Measurements from ENCODE around the gene U2AF2. TPM values are rescaled to one million over a fixed set of nuclear protein-coding genes. Genes with fewer than 3 reads are reported as not detected.

The U2AF2 gene
- total and polyA plus RNA-seq, 2 of the 8 experiments (the other 6 are each of a cell fraction or from before 2014, with no cell fraction given): 162 to 252 TPM

DNA sequence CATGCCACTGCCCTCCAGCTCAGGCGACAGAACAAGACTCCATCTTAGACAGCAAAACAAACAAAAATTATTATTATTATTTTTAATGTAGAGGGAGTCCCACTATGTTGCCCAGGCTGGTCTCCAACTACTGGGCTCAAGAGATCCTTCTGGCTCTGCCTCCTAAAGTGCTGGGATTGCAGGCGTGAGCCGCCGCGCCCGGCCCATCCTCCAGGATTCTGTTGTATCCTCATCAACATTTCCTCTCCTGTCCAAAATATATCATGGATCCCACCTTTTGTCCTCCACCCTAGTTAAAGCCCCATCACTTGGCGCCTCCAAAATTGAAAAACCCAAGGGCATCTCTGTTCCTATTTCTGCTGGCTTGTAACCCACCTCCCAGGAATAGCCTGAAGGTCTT is 31.7 kb upstream of the U2AF2 start:
- peaks cover 0 to 11% (median 1%) of the 10 kb centered on the region in 4 experiments; a peak in 4 of 8 replicates for H3K36me3 ChIP-seq (ENCODE audit: control insufficient read depth in 2 of 4, insufficient read depth in 4 of 4, low read length in 3 of 4)
- H2BK120ac ChIP-seq (replicated peaks; ENCODE audit: low read depth, low read length): no peak overlapping the region
- CTCF ChIA-PET (ENCODE audit: partially characterized antibody): interaction anchor here (0.8 to 8.0 kb wide), 3 partner anchors 9 to 30 kb away, joined by 3 to 38 read pairs (median 9); partner anchors contain the start of gene ZNF865
- no peak overlapping the region for H3K56ac ChIP-seq (replicated peaks; ENCODE audit: insufficient read length, low read depth, low read length)
- H3K4me3 ChIP-seq (ENCODE audit: extremely low read depth in 1 of 4, insufficient read depth in 2 of 4, low read depth in 3 of 4, low read length in 4 of 4): no peak overlapping the region
- POLR2A ChIA-PET (ENCODE audit: partially characterized antibody): interaction anchor here (0.9 to 6.8 kb wide), 7 partner anchors 10 to 24 kb away, joined by 3 to 32 read pairs (median 4); partner anchors contain the start of genes CCDC106, FIZ1 and ZNF865
- H3K4me2 ChIP-seq (ENCODE audit: insufficient read depth in 1 of 2, low read depth in 2 of 2, low read length in 2 of 2): no peak overlapping the region; a peak in 1 of 4 replicates
- peaks cover 1 to 5% of the 10 kb centered on the region in 2 experiments for H4K20me1 ChIP-seq (replicated peaks in 1 of 2; ENCODE audit: control insufficient read depth in 1 of 2, insufficient read depth in 2 of 2, low read length in 2 of 2)
- H4K91ac ChIP-seq (replicated peaks; ENCODE audit: insufficient read length, low read length): no peak overlapping the region
- no peak overlapping the region for H3K23ac ChIP-seq (ENCODE audit: insufficient read length)
- H2AFZ ChIP-seq (ENCODE audit: low read length): no peak overlapping the region
- FAIRE-seq: no peak
- no peak overlapping the region for H3K14ac ChIP-seq (ENCODE audit: insufficient read length)
- no peaks in the 10 kb centered on the region for H3K79me2 ChIP-seq (ENCODE audit: control insufficient read depth in 1 of 2, insufficient read depth in 2 of 2, low read length in 2 of 2)
- DNase-seq (ENCODE audit: low read depth in 1 of 2, low spot score in 2 of 2): no peak
- no peak overlapping the region for H2AK5ac ChIP-seq (ENCODE audit: low read depth, low read length)
- H3K23me2 ChIP-seq (ENCODE audit: low read depth, low read length): no peaks in the 10 kb centered on the region
- H3K18ac ChIP-seq (ENCODE audit: extremely low read depth, low read length): no peak overlapping the region
- no peak overlapping the region for H3K27ac ChIP-seq (ENCODE audit: low read depth, low read length)
- H2BK5ac ChIP-seq (ENCODE audit: low read depth, low read length): no peak overlapping the region
- H3K4me1 ChIP-seq (replicated peaks in 1 of 4; ENCODE audit: control insufficient read depth in 3 of 4, insufficient read depth in 4 of 4, low read length in 3 of 4): peaks cover 0 to 3% (median 0%) of the 10 kb centered on the region in 4 experiments; a peak in 3 of 7 replicates
- H2BK20ac ChIP-seq (ENCODE audit: low read length): no peak overlapping the region
- no peak overlapping the region for H4K8ac ChIP-seq (ENCODE audit: extremely low read depth, insufficient read depth, low read length)
- no peaks in the 10 kb centered on the region for H3K9me3 ChIP-seq (ENCODE audit: insufficient read depth in 2 of 2, low read depth in 1 of 2, low read length in 1 of 2)
- no peak overlapping the region for H2BK15ac ChIP-seq (ENCODE audit: low read length)
- H3K9ac ChIP-seq (replicated peaks in 1 of 4; ENCODE audit: extremely low read depth in 1 of 4, low read depth in 3 of 4, low read length in 3 of 4): no peak overlapping the region
- WGBS, 2 experiments (ENCODE audit: extremely low coverage in 1 of 2, insufficient coverage in 1 of 2, insufficient read length in 1 of 2, insufficient replicate concordance in 2 of 2, low coverage in 1 of 2, low lambda C conversion rate in 2 of 2, missing lambda C conversion rate in 1 of 2): 95% methylated on average over 7 of the region's 7 CpGs; no CpG with 5 or more reads in 1 of the 2 experiments
- H3K27me3 ChIP-seq (replicated peaks in 1 of 4; ENCODE audit: control insufficient read depth in 3 of 4, extremely low read depth in 1 of 4, insufficient read depth in 3 of 4, low read length in 3 of 4): no peaks in the 10 kb centered on the region
- no peak overlapping the region for H4K5ac ChIP-seq (ENCODE audit: insufficient read length, low read depth, low read length)
- no peaks in the 10 kb centered on the region for H3K79me1 ChIP-seq (ENCODE audit: low read depth, low read length)
- no peak overlapping the region for H2BK12ac ChIP-seq (ENCODE audit: low read depth, low read length)
- H3K4ac ChIP-seq (replicated peaks; ENCODE audit: insufficient read length, low read depth, low read length): no peak overlapping the region
- TF ChIP-seq TAF1 (IDR thresholded peaks at IDR 0.05; ENCODE audit: low read depth, low read length) (no peak), SP4 (IDR thresholded peaks at IDR 0.05; ENCODE audit: low read length) (no peak), SP2 (IDR thresholded peaks at IDR 0.05; ENCODE audit: low read length) (no peak), POLR2AphosphoS5 (IDR thresholded peaks at IDR 0.05; ENCODE audit: low read depth, low read length) (no peak), SIRT6 (IDR thresholded peaks at IDR 0.05; ENCODE audit: low read length) (no peak), TEAD4 (IDR thresholded peaks at IDR 0.05; ENCODE audit: low read depth, low read length) (no peak), ZNF274 (IDR thresholded peaks at IDR 0.05; ENCODE audit: borderline replicate concordance, extremely low read depth, low read length) (no peak), NRF1 (IDR thresholded peaks at IDR 0.05; ENCODE audit: low read depth, low read length) (no peak)
- TF ChIP-seq, protein P1, sequence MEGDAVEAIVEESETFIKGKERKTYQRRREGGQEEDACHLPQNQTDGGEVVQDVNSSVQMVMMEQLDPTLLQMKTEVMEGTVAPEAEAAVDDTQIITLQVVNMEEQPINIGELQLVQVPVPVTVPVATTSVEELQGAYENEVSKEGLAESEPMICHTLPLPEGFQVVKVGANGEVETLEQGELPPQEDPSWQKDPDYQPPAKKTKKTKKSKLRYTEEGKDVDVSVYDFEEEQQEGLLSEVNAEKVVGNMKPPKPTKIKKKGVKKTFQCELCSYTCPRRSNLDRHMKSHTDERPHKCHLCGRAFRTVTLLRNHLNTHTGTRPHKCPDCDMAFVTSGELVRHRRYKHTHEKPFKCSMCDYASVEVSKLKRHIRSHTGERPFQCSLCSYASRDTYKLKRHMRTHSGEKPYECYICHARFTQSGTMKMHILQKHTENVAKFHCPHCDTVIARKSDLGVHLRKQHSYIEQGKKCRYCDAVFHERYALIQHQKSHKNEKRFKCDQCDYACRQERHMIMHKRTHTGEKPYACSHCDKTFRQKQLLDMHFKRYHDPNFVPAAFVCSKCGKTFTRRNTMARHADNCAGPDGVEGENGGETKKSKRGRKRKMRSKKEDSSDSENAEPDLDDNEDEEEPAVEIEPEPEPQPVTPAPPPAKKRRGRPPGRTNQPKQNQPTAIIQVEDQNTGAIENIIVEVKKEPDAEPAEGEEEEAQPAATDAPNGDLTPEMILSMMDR (IDR thresholded peaks at IDR 0.05; ENCODE audit: control extremely low read depth in 1 of 3, insufficient read depth in 1 of 3, low read depth in 1 of 3, low read length in 3 of 3): no peak
- TF ChIP-seq, protein P2, sequence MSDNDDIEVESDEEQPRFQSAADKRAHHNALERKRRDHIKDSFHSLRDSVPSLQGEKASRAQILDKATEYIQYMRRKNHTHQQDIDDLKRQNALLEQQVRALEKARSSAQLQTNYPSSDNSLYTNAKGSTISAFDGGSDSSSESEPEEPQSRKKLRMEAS (IDR thresholded peaks at IDR 0.05): no peak

All from H1 (cell line).